ENCODE results near the gene CRYAB.

DNA sequence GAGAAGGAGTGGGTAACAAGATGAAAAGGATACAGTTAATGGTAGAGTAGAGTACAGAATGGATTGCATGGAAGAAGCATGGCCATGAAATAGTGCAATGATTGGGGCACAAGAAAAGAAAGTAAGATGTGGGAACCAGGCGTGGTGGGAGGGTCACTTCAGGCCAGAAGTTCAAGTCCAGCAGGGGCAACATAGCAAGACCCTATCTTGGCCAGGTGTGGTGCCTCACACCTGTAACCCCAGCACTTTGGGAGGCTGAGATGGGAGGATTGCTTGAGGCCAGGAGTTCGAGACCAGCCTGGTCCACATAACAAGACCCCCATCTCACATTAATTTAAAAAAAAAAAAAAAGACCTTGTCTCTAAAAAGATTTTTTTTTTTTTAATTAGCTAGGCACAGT is 5.7 kb upstream of the CRYAB start:
- TF ChIP-seq POLR2AphosphoS5 (IDR thresholded peaks at IDR 0.05; ENCODE audit: low read depth) = no peak
- TF ChIP-seq, protein P1, sequence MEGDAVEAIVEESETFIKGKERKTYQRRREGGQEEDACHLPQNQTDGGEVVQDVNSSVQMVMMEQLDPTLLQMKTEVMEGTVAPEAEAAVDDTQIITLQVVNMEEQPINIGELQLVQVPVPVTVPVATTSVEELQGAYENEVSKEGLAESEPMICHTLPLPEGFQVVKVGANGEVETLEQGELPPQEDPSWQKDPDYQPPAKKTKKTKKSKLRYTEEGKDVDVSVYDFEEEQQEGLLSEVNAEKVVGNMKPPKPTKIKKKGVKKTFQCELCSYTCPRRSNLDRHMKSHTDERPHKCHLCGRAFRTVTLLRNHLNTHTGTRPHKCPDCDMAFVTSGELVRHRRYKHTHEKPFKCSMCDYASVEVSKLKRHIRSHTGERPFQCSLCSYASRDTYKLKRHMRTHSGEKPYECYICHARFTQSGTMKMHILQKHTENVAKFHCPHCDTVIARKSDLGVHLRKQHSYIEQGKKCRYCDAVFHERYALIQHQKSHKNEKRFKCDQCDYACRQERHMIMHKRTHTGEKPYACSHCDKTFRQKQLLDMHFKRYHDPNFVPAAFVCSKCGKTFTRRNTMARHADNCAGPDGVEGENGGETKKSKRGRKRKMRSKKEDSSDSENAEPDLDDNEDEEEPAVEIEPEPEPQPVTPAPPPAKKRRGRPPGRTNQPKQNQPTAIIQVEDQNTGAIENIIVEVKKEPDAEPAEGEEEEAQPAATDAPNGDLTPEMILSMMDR (IDR thresholded peaks at IDR 0.05; ENCODE audit: insufficient read depth, low read length) = no peak
